Measurements from ENCODE around the gene LINC00305. TPM values are rescaled to one million over a fixed set of nuclear protein-coding genes. Genes with fewer than 3 reads are reported as not detected.
A peak's percentile ranks its signal among the peaks of the same experiment; 100 is the strongest.

The LINC00305 gene
- total RNA-seq, 1 experiment from 2014 or later, result 5.1 TPM

- Histone ChIP-seq H3K4me1 (ENCODE audit: low read length) (no peaks in the 10 kb centered on the region), H3K79me2 (ENCODE audit: low read length) (no peaks in the 10 kb centered on the region), H3K4me2 (ENCODE audit: low read depth, low read length, poor library complexity, severe bottlenecking) (no peak overlapping the region), H3K27me3 (ENCODE audit: low read length) (no peaks in the 10 kb centered on the region), H3K9me3 (ENCODE audit: low read length) (no peaks in the 10 kb centered on the region; the same call in 1 of the 2 replicates), H3K36me3 (ENCODE audit: insufficient read depth, low read length) (no peaks in the 10 kb centered on the region), H4K20me1 (ENCODE audit: insufficient read depth, low read depth, low read length) (no peaks in the 10 kb centered on the region), H2AFZ (ENCODE audit: low read length) (no peak overlapping the region), H3K27ac (ENCODE audit: low read length) (no peak overlapping the region), H3K4me3 (ENCODE audit: low read length) (no peak overlapping the region), H3K9me2 (replicated peaks; ENCODE audit: insufficient read depth, low read length) (no peaks in the 10 kb centered on the region), H3K9ac (ENCODE audit: low read length) (no peak overlapping the region)
- DNase-seq, result no peak
Measured at GRCh38 chr18:64044616-64045015, 104.3 kb downstream of the LINC00305 start.

GRCh38 chr18:64042728-64043358, 106.0 kb downstream of the LINC00305 start:
- Histone ChIP-seq H4K20me1 (ENCODE audit: insufficient read depth, low read depth, low read length) (no peaks in the 10 kb centered on the region), H3K9me3 (ENCODE audit: low read length) (no peaks in the 10 kb centered on the region; the same call in 1 of the 2 replicates), H3K9me2 (replicated peaks; ENCODE audit: insufficient read depth, low read length) (no peaks in the 10 kb centered on the region)

DNA sequence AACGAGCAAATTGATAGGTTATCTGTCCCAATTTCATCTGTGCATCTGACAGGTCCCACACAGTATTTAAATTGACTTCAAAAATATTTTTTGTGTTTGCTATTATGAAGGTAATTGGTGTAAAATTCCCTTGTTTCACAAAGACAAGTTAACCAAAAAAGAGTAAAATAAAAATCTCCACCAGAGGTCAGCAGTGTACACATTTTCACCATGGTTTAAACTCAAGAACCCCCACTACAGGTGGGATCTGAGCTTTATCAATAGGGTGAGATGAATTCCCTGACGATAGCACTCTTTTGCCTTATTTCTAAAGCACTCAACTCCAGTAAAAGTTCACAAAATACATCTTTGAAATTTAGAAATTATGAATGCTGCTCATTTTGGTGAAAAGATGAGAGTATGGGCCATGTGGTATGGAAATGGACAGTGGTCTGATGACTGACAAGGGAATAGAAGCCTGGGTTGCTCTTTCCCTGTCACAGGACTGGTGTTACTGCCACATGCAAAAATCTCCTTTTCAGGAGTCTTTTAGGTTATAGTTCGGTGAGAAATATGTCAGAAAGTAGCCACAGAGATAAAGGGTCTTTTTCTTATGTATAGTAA, 111.0 kb downstream of the LINC00305 start:
- Histone ChIP-seq H2AFZ (ENCODE audit: low read length) (no peak overlapping the region), H3K4me2 (ENCODE audit: low read depth, low read length, poor library complexity, severe bottlenecking) (no peak overlapping the region), H3K4me3 (ENCODE audit: low read length) (no peak overlapping the region), H3K9ac (ENCODE audit: low read length) (no peak overlapping the region), H3K79me2 (ENCODE audit: low read length) (no peaks in the 10 kb centered on the region), H3K9me2 (replicated peaks; ENCODE audit: insufficient read depth, low read length) (no peaks in the 10 kb centered on the region), H3K9me3 (ENCODE audit: low read length) (no peaks in the 10 kb centered on the region; the same call in 1 of the 2 replicates), H3K4me1 (ENCODE audit: low read length) (no peaks in the 10 kb centered on the region), H3K27me3 (ENCODE audit: low read length) (no peaks in the 10 kb centered on the region), H4K20me1 (ENCODE audit: insufficient read depth, low read depth, low read length) (no peaks in the 10 kb centered on the region), H3K27ac (ENCODE audit: low read length) (no peak overlapping the region), H3K36me3 (ENCODE audit: insufficient read depth, low read length) (no peaks in the 10 kb centered on the region)
- DNase-seq, result peak; percentile 84

More at GRCh38 chr18:64042728-64043358, 106.0 kb downstream of the LINC00305 start:
- Histone ChIP-seq H2AFZ (ENCODE audit: low read length) (no peak overlapping the region), H3K36me3 (ENCODE audit: insufficient read depth, low read length) (no peaks in the 10 kb centered on the region), H3K27me3 (ENCODE audit: low read length) (no peaks in the 10 kb centered on the region), H3K4me2 (ENCODE audit: low read depth, low read length, poor library complexity, severe bottlenecking) (no peak overlapping the region), H3K27ac (ENCODE audit: low read length) (no peak overlapping the region), H3K4me3 (ENCODE audit: low read length) (no peak overlapping the region), H3K9ac (ENCODE audit: low read length) (no peak overlapping the region), H3K79me2 (ENCODE audit: low read length) (no peaks in the 10 kb centered on the region), H3K4me1 (ENCODE audit: low read length) (no peaks in the 10 kb centered on the region)
- no peak for DNase-seq

GRCh38 chr18:64032312-64032711, 116.6 kb downstream of the LINC00305 start:
- Histone ChIP-seq H3K27me3 (ENCODE audit: low read length) (no peaks in the 10 kb centered on the region), H3K9me2 (replicated peaks; ENCODE audit: insufficient read depth, low read length) (no peaks in the 10 kb centered on the region), H3K4me3 (ENCODE audit: low read length) (no peak overlapping the region), H2AFZ (ENCODE audit: low read length) (no peak overlapping the region), H3K4me1 (ENCODE audit: low read length) (no peaks in the 10 kb centered on the region), H3K9ac (ENCODE audit: low read length) (no peak overlapping the region), H4K20me1 (ENCODE audit: insufficient read depth, low read depth, low read length) (no peaks in the 10 kb centered on the region), H3K79me2 (ENCODE audit: low read length) (no peaks in the 10 kb centered on the region), H3K9me3 (ENCODE audit: low read length) (no peaks in the 10 kb centered on the region), H3K27ac (ENCODE audit: low read length) (no peak overlapping the region), H3K4me2 (ENCODE audit: low read depth, low read length, poor library complexity, severe bottlenecking) (no peak overlapping the region), H3K36me3 (ENCODE audit: insufficient read depth, low read length) (no peaks in the 10 kb centered on the region)
- DNase-seq, result no peak

DNA sequence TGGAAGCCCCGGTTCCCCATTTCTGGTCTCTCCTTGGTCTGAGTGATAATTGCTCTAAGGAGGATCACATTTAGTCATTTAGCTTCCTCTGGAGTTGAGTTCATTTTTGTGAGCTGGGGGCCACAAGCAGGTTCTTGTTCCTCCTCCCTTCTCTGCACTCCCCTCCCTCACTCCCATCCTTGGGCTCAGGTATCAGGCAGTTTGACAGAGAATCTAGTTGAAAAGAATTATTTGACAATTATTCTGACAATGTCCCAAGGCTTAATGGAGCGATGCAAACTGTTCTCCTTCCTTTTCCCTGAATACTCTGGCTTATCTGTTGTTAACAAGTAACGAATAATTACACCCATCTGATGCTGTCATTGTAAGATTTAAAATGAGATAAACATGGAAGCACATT, 117.5 kb downstream of the LINC00305 start:
- Histone ChIP-seq H3K36me3 (ENCODE audit: insufficient read depth, low read length) (no peaks in the 10 kb centered on the region), H3K4me2 (ENCODE audit: low read depth, low read length, poor library complexity, severe bottlenecking) (no peak overlapping the region), H3K9me2 (replicated peaks; ENCODE audit: insufficient read depth, low read length) (no peaks in the 10 kb centered on the region), H3K4me1 (ENCODE audit: low read length) (no peaks in the 10 kb centered on the region), H2AFZ (ENCODE audit: low read length) (no peak overlapping the region), H3K9ac (ENCODE audit: low read length) (no peak overlapping the region), H3K9me3 (ENCODE audit: low read length) (no peaks in the 10 kb centered on the region), H3K79me2 (ENCODE audit: low read length) (no peaks in the 10 kb centered on the region), H3K27ac (ENCODE audit: low read length) (no peak overlapping the region), H3K4me3 (ENCODE audit: low read length) (no peak overlapping the region), H3K27me3 (ENCODE audit: low read length) (no peaks in the 10 kb centered on the region), H4K20me1 (ENCODE audit: insufficient read depth, low read depth, low read length) (no peaks in the 10 kb centered on the region)
- DNase-seq, result no peak

Other genes starting within 250 kb of the LINC00305 start
- not detected in 2 replicates for gene SERPINB10, start 241.1 kb downstream of the LINC00305 start, total RNA-seq (2014; rRNA removed; shearing (Covaris generic); ENCODE audit: low replicate concordance)
- gene HMSD, start 199.8 kb downstream of the LINC00305 start, total RNA-seq (2014; rRNA removed; shearing (Covaris generic); ENCODE audit: low replicate concordance), result not detected in 2 replicates
- gene SERPINB8, start 179.0 kb downstream of the LINC00305 start, total RNA-seq (2014; rRNA removed; shearing (Covaris generic); ENCODE audit: low replicate concordance), result 4.0 and 4.1 TPM in 2 replicates

Data from Karpas-422 (cell line).